K562 (cell line): Measurements from ENCODE around the gene CPSF2. TPM values are rescaled to one million over a fixed set of nuclear protein-coding genes. Genes with fewer than 3 reads are reported as not detected.
A peak's percentile ranks its signal among the peaks of the same experiment; 100 is the strongest.

Experiments used
- ATAC-seq: fragments of 200-7000 bp; cut with Tn5 transposase; 3 replicates; pipeline ENCODE4 v1.9.1; 2020; ENCODE audit warnings: moderate library complexity
- BruUV-seq: library from RNA; stranded (reverse); fragments of 400-500 nt; replicated peaks from 2 replicates; lab custom pipeline; 2021; lab: Mats Ljungman, UMichigan
- CTCF ChIA-PET: fragments of 300-600 bp; formaldehyde crosslinking; extraction: SDS; loops from one replicate; lab custom pipeline; 2021; ENCODE audit warnings: low intra/inter-chr PET ratio; lab: Yijun Ruan, JAX
- POLR2A ChIA-PET: fragments of 300-600, 350-650 bp; sonication (Branson Sonifier 250); formaldehyde crosslinking; extraction: SDS; loops from one replicate; lab custom pipeline; 2021; ENCODE audit warnings: antibody characterized with exemption, inconsistent platforms; lab: Yijun Ruan, JAX
- DNase-seq, 4 experiments: peaks; one replicate each; pipeline versions ENCODE4 v3.0.0 to v3.0.0-alpha.2; 2011 to 2018; ENCODE audit warnings: low spot score in 3 of 4, mixed read lengths in 3 of 4; ENCODE audit errors: extremely low read depth in 1 of 4
- FAIRE-seq: peaks from 2 replicates; lab custom pipeline; 2011; peaks lifted over from hg19 to GRCh38; lab: Jason Lieb, UNC
- H2AFZ ChIP-seq: 2 replicates; pipeline ENCODE4 v1.6.0; 2011; ENCODE audit warnings: low read depth, low read length, control low read depth, inconsistent platforms
- H3K27ac ChIP-seq: fragments of 200-600 bp; 3 replicates; pipeline ENCODE4 v1.8.0; 2011; ENCODE audit warnings: low read depth, mild to moderate bottlenecking, control low read depth, inconsistent platforms, low read length, moderate library complexity, mixed read lengths; ENCODE audit errors: extremely low read depth
- H3K27me3 ChIP-seq, 2 experiments: fragments of 300-600 bp in 1 of 2; 2 replicates in 1 of 2; 3 replicates in 1 of 2; pipeline versions ENCODE4 v1.6.0 to v1.8.0; 2011; ENCODE audit warnings: inconsistent platforms in 2 of 2, low read length in 2 of 2, mild to moderate bottlenecking in 1 of 2, mixed read lengths in 1 of 2, moderate library complexity in 1 of 2; ENCODE audit not compliant: control insufficient read depth in 2 of 2, insufficient read depth in 2 of 2
- H3K36me3 ChIP-seq: fragments of 300-600 bp; 3 replicates; pipeline ENCODE4 v1.8.0; 2011; ENCODE audit warnings: mild to moderate bottlenecking, low read length, inconsistent platforms; ENCODE audit not compliant: control insufficient read depth, insufficient read depth
- H3K4me1 ChIP-seq, 2 experiments: fragments of 200-600 bp in 1 of 2; replicated peaks in 1 of 2; 2 replicates in 1 of 2; 3 replicates in 1 of 2; pipeline versions ENCODE4 v1.5.1 to v1.8.0; 2011; ENCODE audit warnings: inconsistent platforms in 2 of 2, low read length in 2 of 2, mild to moderate bottlenecking in 1 of 2, mixed read lengths in 1 of 2, moderate library complexity in 1 of 2; ENCODE audit not compliant: control insufficient read depth in 2 of 2, insufficient read depth in 2 of 2
- H3K4me2 ChIP-seq: 2 replicates; pipeline ENCODE4 v1.6.1; 2011; ENCODE audit warnings: low read length, control low read depth, inconsistent platforms, mixed read lengths; ENCODE audit not compliant: insufficient read depth
- H3K4me3 ChIP-seq: fragments of 200-600 bp; sonication (generic), shearing (Covaris generic); 2 replicates; pipeline ENCODE4 v1.5.1; 2016; ENCODE audit warnings: control low read depth, inconsistent platforms
- H3K79me2 ChIP-seq: fragments of 200-600 bp; 3 replicates; pipeline ENCODE4 v1.8.0; 2011; ENCODE audit warnings: low read length, inconsistent platforms; ENCODE audit not compliant: control insufficient read depth, insufficient read depth
- H3K9ac ChIP-seq, 2 experiments: 2 replicates each; pipeline versions ENCODE4 v1.6.0 to v1.6.1; 2011; ENCODE audit warnings: low read depth in 2 of 2, low read length in 2 of 2, control low read depth in 1 of 2, inconsistent platforms in 1 of 2, mild to moderate bottlenecking in 1 of 2, mixed read lengths in 1 of 2; ENCODE audit not compliant: insufficient read depth in 1 of 2
- H3K9me1 ChIP-seq: one replicate; pipeline ENCODE4 v1.6.0; 2011; ENCODE audit warnings: inconsistent platforms, mild to moderate bottlenecking, low read length, moderate library complexity; ENCODE audit not compliant: control insufficient read depth, insufficient read depth
- H3K9me3 ChIP-seq: replicated peaks from 2 replicates; pipeline ENCODE4 v1.5.1; 2011; ENCODE audit warnings: low read depth, low read length, inconsistent platforms; ENCODE audit not compliant: control insufficient read depth, insufficient read depth
- H4K20me1 ChIP-seq: replicated peaks from 2 replicates; pipeline ENCODE4 v1.6.1; 2011; ENCODE audit warnings: low read length, inconsistent platforms, mixed read lengths; ENCODE audit not compliant: control insufficient read depth, insufficient read depth
- CHD4 ChIP-seq: fragments of 200-600 bp; sonication (generic); IDR thresholded peaks from 3 replicates; pipeline ENCODE4 v1.6.1; 2012; ENCODE audit warnings: low read depth, mild to moderate bottlenecking, mixed read lengths, low read length, inconsistent platforms; ENCODE audit not compliant: insufficient read depth, insufficient replicate concordance, poor library complexity, severe bottlenecking
- EZH2 ChIP-seq: IDR thresholded peaks from 2 replicates; pipeline ENCODE4 v1.6.1; 2012; ENCODE audit warnings: low read depth, mild to moderate bottlenecking, inconsistent platforms, low read length, borderline replicate concordance
- FOXK2 ChIP-seq, 2 experiments: fragments of 450-650 bp; IDR thresholded peaks in 1 of 2; conservative IDR thresholded peaks in 1 of 2; 2 replicates each; pipeline ENCODE4 v1.6.1; 2016; ENCODE audit warnings: low read depth in 2 of 2, mild to moderate bottlenecking in 1 of 2
- KLF16 ChIP-seq: IDR thresholded peaks from 2 replicates; pipeline ENCODE4 v1.6.1; 2016; ENCODE audit warnings: antibody characterized with exemption
- POLR3G ChIP-seq: IDR thresholded peaks from 2 replicates; pipeline ENCODE4 v1.6.1; 2011; ENCODE audit not compliant: insufficient read length, insufficient replicate concordance; ENCODE audit errors: extremely low read depth
- SFPQ ChIP-seq: fragments of 200-400 bp; formaldehyde crosslinking; IDR thresholded peaks from 2 replicates; pipeline ENCODE4 v1.6.1; 2017; ENCODE audit warnings: mild to moderate bottlenecking, low read depth, low read length, moderate library complexity
- TARDBP ChIP-seq: fragments of 450-650 bp; IDR thresholded peaks from 2 replicates; pipeline ENCODE4 v1.6.1; 2016
- ZC3H8 ChIP-seq: fragments of 450-650 bp; IDR thresholded peaks from 2 replicates; pipeline ENCODE4 v1.6.1; 2017
- WGBS: fragments of 100-300 bp; shearing (Covaris generic); methylation state at CpG from one replicate; pipeline ENCODE4 v1.1.6; 2016; ENCODE audit warnings: low coverage, mixed read lengths; ENCODE audit not compliant: insufficient coverage; ENCODE audit errors: missing lambda C conversion rate; 5-methylcytosine and 5-hydroxymethylcytosine counted together
- in situ Hi-C: fragments of 300-500 bp; cut with MboI; formaldehyde crosslinking; loops from 4 replicates; pipeline ENCODE4 v1.15.0; 2018; ENCODE audit warnings: inconsistent platforms, mixed read lengths
- intact Hi-C: fragments of 100-400 bp; cut with micrococcal nuclease; formaldehyde crosslinking; loops from 2 replicates; pipeline ENCODE4 v1.14.2; 2022
- polyA plus RNA-seq, 8 experiments: library from polyadenylated mRNA; depleted of rRNA in 4 of 8; stranded (reverse) in 5 of 8; unstranded in 3 of 8; fragments of >200 nt; fragmentation: Nextera tagmentation in 2 of 8; fragmentation: Illumina TruSeq in 1 of 8; extraction: Ambion mirVana in 2 of 8; extraction: Trizol in 1 of 8; gene quantifications; 2 replicates each; pipeline versions ENCODE4 v1.2.1 to v1.2.3, GENCODE V29; 2011 to 2014; ENCODE audit warnings: inconsistent platforms in 1 of 8, missing spikeins in 1 of 8
- total RNA-seq, 7 experiments: library from RNA; depleted of rRNA in 6 of 7; stranded (reverse); fragments of >200 nt in 6 of 7; fragmentation: Illumina TruSeq in 2 of 7; extraction: Trizol in 2 of 7; gene quantifications; 2 replicates each; pipeline versions ENCODE4 v1.2.1 to v1.2.3, GENCODE V29; 2011 to 2021; ENCODE audit warnings: low replicate concordance in 1 of 7
- TF ChIP-seq, protein P1 (sequence below), 2 experiments: fragments of 450-650 bp in 1 of 2; IDR thresholded peaks; 2 replicates each; pipeline ENCODE4 v1.6.1; 2011 to 2017; ENCODE audit warnings: low read depth in 2 of 2, antibody characterized with exemption in 1 of 2, borderline replicate concordance in 1 of 2, low read length in 1 of 2, mild to moderate bottlenecking in 1 of 2, mixed read lengths in 1 of 2; ENCODE audit not compliant: control insufficient read depth in 1 of 2
- TF ChIP-seq, protein P2 (sequence below), 2 experiments: fragments of 450-650 bp in 1 of 2; sonication (generic) in 1 of 2; formaldehyde crosslinking; conservative IDR thresholded peaks; 2 replicates each; pipeline versions ENCODE4 v1.4.0 to v1.8.1; 2020 to 2022; ENCODE audit warnings: mild to moderate bottlenecking in 1 of 2, missing genetic modification reagents in 1 of 2
- TF ChIP-seq, protein P3 (sequence below), 2 experiments: fragments of 450-650 bp; conservative IDR thresholded peaks; 2 replicates each; pipeline ENCODE4 v1.6.1; 2017; ENCODE audit warnings: mild to moderate bottlenecking in 2 of 2, moderate library complexity in 2 of 2

The CPSF2 gene
- total and polyA plus RNA-seq, 9 of the 15 experiments (the other 6 are each of a cell fraction or from before 2014, with no cell fraction given), result 20.8 to 71.3 (median 49.0) TPM

DNA sequence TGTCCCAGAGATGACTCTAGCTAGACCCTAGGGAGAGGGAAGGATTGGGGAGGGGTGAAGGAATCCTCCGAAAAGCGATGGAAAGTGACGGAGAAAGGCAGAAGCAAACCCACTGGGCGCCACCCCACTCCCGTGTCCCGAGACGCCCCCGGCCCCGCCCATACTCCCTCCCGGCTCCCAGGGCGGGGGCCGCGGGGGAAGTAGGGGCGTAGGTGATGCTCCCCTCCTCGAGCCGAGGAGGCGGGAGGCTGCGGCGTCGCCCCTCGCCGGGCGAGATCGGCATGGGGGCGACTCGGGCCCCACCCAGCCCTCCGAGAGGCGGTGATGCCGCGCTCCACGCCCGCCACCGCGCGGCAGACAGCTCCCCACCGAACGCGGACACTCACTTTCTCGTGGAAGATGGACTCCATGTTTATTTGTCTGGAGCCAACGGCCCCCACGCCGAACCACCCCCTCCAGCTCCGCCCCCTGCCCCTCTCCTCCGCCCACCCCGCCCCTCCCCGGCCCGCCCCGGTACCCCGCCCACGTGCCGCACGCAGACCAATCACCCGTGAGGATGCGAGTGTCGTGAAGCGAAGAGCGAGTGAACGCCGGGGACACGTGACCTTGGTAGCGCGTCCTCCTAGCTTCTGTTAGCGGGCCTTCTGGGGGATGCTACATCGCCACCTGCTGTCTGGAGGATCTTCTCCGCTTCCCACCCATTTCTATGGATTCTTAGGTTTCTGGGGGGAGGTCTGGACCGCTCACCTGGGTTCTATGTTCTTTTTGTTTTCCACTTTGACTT, 15.4 kb upstream of the CPSF2 start, which contains the start of gene ATXN3:
Gene ATXN3 (minus strand): TSS at position 440 of the 784 bp plus-strand sequence. CDS start 30 bp downstream, at position 410.
- Histone ChIP-seq H3K36me3 (no peaks in the 10 kb centered on the region), H3K9me3 (no peaks in the 10 kb centered on the region), H3K4me2 (peak within 1 kb of the TSS; percentile 89), H2AFZ (peak within 1 kb of the TSS; percentile 91), H3K4me3 (peak within 1 kb of the TSS; percentile 87), H3K79me2 (peaks cover 34% of the 10 kb centered on the region), H3K9me1 (no peaks in the 10 kb centered on the region), H3K27me3 (no peaks in the 10 kb centered on the region), H3K4me1 (peaks cover 5 to 7% of the 10 kb centered on the region in 2 experiments; a peak in 4 of 5 replicates), H4K20me1 (no peaks in the 10 kb centered on the region), H3K27ac (peak within 1 kb of the TSS; percentile 80), H3K9ac (peak within 1 kb of the TSS; percentile 74 to 92)
- BruUV-seq, result no TSS peak
- under 1% methylated on average over 23 of the region's 66 CpGs for WGBS
- peak; percentile 93 for FAIRE-seq
- CTCF ChIA-PET, result no interaction called here
- peak; percentile 91 for ATAC-seq
- DNase-seq, result peak; percentile 96 to 97 (median 97)
- intact Hi-C loops, result loop anchor here (1.0 kb wide), 1 partner anchor 67 kb away; no protein-coding TSS in a partner anchor
- in situ Hi-C loops, result no loop called here
- POLR2A ChIA-PET, result interaction anchor here (0.6 to 5.2 kb wide), 10 partner anchors 8 to 661 kb away, joined by 3 to 47 read pairs (median 4); partner anchors contain the start of genes CPSF2, NDUFB1 and TRIP11
- TF ChIP-seq TARDBP (no peak), ZC3H8 (no peak), KLF16 (no peak), FOXK2 (conservative IDR thresholded peaks at IDR 0.05 in 1 of 2, IDR thresholded peaks at IDR 0.05 in 1 of 2; ENCODE audit: low read depth in 2 of 2) (peak; percentile 10 to 65; a peak in 3 of 4 replicates), SFPQ (no peak), CHD4 (no peak), POLR3G (no peak), EZH2 (no peak)
- TF ChIP-seq, protein P1, sequence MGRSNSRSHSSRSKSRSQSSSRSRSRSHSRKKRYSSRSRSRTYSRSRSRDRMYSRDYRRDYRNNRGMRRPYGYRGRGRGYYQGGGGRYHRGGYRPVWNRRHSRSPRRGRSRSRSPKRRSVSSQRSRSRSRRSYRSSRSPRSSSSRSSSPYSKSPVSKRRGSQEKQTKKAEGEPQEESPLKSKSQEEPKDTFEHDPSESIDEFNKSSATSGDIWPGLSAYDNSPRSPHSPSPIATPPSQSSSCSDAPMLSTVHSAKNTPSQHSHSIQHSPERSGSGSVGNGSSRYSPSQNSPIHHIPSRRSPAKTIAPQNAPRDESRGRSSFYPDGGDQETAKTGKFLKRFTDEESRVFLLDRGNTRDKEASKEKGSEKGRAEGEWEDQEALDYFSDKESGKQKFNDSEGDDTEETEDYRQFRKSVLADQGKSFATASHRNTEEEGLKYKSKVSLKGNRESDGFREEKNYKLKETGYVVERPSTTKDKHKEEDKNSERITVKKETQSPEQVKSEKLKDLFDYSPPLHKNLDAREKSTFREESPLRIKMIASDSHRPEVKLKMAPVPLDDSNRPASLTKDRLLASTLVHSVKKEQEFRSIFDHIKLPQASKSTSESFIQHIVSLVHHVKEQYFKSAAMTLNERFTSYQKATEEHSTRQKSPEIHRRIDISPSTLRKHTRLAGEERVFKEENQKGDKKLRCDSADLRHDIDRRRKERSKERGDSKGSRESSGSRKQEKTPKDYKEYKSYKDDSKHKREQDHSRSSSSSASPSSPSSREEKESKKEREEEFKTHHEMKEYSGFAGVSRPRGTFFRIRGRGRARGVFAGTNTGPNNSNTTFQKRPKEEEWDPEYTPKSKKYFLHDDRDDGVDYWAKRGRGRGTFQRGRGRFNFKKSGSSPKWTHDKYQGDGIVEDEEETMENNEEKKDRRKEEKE (IDR thresholded peaks at IDR 0.05; ENCODE audit: borderline replicate concordance in 1 of 2, control insufficient read depth in 1 of 2, low read depth in 2 of 2, low read length in 1 of 2), result no peak
- TF ChIP-seq, protein P2, sequence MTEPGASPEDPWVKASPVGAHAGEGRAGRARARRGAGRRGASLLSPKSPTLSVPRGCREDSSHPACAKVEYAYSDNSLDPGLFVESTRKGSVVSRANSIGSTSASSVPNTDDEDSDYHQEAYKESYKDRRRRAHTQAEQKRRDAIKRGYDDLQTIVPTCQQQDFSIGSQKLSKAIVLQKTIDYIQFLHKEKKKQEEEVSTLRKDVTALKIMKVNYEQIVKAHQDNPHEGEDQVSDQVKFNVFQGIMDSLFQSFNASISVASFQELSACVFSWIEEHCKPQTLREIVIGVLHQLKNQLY (CRISPR knock-in tag; conservative IDR thresholded peaks at IDR 0.05), result no peak
- TF ChIP-seq, protein P3, sequence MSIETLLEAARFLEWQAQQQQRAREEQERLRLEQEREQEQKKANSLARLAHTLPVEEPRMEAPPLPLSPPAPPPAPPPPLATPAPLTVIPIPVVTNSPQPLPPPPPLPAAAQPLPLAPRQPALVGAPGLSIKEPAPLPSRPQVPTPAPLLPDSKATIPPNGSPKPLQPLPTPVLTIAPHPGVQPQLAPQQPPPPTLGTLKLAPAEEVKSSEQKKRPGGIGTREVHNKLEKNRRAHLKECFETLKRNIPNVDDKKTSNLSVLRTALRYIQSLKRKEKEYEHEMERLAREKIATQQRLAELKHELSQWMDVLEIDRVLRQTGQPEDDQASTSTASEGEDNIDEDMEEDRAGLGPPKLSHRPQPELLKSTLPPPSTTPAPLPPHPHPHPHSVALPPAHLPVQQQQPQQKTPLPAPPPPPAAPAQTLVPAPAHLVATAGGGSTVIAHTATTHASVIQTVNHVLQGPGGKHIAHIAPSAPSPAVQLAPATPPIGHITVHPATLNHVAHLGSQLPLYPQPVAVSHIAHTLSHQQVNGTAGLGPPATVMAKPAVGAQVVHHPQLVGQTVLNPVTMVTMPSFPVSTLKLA (conservative IDR thresholded peaks at IDR 0.05), result peak; percentile 47 to 75; a peak in 3 of 4 replicates
